Measurements from ENCODE around the gene HTT.

DNA sequence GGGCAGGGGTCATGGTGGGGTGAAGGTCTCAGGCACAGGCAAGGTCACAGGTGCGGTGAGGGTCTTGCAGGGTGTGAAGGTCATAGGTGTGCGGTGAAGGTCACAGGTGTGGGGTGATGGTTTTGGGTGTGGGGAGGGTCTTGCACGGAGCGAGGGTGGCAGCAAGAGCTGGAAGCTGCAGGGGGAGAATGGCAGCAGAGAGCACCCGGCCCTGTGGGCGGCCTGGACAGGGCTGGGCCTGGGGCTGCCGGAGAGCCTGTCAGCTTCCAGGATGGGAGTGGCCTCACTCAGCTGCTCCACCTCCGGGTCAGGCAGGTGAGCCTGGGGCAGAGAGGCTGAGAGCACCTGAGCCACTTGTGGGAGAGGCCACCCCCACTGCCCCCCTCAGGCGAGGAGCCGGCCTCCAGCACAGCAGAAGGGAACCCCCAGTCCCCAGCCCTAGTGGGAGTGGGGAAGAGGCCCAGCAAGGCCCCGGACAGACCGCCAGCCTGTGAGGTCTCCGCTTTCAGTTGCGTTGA lies 176.0 kb downstream of the HTT start:
- TF ChIP-seq POLR2AphosphoS5 (IDR thresholded peaks at IDR 0.05; ENCODE audit: borderline replicate concordance, low read depth, low read length) = no peak
- no peak for TF ChIP-seq EZH2 (IDR thresholded peaks at IDR 0.05)
